Measurements from ENCODE around the gene CMIP.
A peak's percentile ranks its signal among the peaks of the same experiment; 100 is the strongest.

The CMIP gene

GRCh38 chr16:81447383-81448101 is 2.9 kb downstream of the CMIP start:
- peak; percentile 57 to 66 for DNase-seq

- no peak for DNase-seq
Observed at GRCh38 chr16:81448154-81449131, 3.8 kb downstream of the CMIP start.

- no peak for DNase-seq
Observed at GRCh38 chr16:81449241-81449640, 4.6 kb downstream of the CMIP start.

- DNase-seq = no peak
Observed at GRCh38 chr16:81449899-81450608, 5.4 kb downstream of the CMIP start.

GRCh38 chr16:81450783-81451491 is 6.3 kb downstream of the CMIP start:
- no peak for DNase-seq

GRCh38 chr16:81451753-81452680 is 7.4 kb downstream of the CMIP start:
- peak; percentile 86 to 89 for DNase-seq

GRCh38 chr16:81453091-81453728 is 8.6 kb downstream of the CMIP start:
- no peak for DNase-seq

GRCh38 chr16:81454044-81454443 is 9.4 kb downstream of the CMIP start:
- DNase-seq = no peak

GRCh38 chr16:81455006-81455405 is 10.4 kb downstream of the CMIP start:
- DNase-seq = no peak

- DNase-seq = no peak
Observed at GRCh38 chr16:81455720-81456494, 11.3 kb downstream of the CMIP start.

GRCh38 chr16:81456523-81457325 is 12.1 kb downstream of the CMIP start:
- DNase-seq = no peak

- peak; percentile 58 to 65 for DNase-seq
Observed at GRCh38 chr16:81457326-81458133, 12.9 kb downstream of the CMIP start.

GRCh38 chr16:81458149-81458669 is 13.6 kb downstream of the CMIP start:
- no peak for DNase-seq

- no peak for DNase-seq
Observed at GRCh38 chr16:81458827-81459598, 14.4 kb downstream of the CMIP start.

- no peak for DNase-seq
Observed at GRCh38 chr16:81460075-81460474, 15.5 kb downstream of the CMIP start.

GRCh38 chr16:81461243-81461642 is 16.6 kb downstream of the CMIP start:
- DNase-seq = no peak

- DNase-seq = peak; percentile 80 to 81
Observed at GRCh38 chr16:81461766-81462165, 17.2 kb downstream of the CMIP start.
